Nephron progenitor cell (in vitro differentiated cells): ENCODE data around the gene SPRN.

Experiments used
- DNase-seq: peaks from one replicate; pipeline ENCODE4 v3.0.0; 2021
- H3K27ac Mint-ChIP-seq: 2 replicates; pipeline ENCODE4 v1.8.0; 2021; ENCODE audit warnings: mild to moderate bottlenecking, moderate library complexity, mixed read lengths
- H3K27me3 Mint-ChIP-seq: 2 replicates; pipeline ENCODE4 v1.8.0; 2021; ENCODE audit warnings: mild to moderate bottlenecking, low read depth, mixed read lengths; ENCODE audit not compliant: poor library complexity
- H3K36me3 Mint-ChIP-seq: 2 replicates; pipeline ENCODE4 v1.8.0; 2021; ENCODE audit warnings: low read depth, mixed read lengths
- H3K4me1 Mint-ChIP-seq: 2 replicates; pipeline ENCODE4 v1.8.0; 2021; ENCODE audit warnings: mixed read lengths
- H3K4me3 Mint-ChIP-seq: 2 replicates; pipeline ENCODE4 v1.8.0; 2021; ENCODE audit warnings: mild to moderate bottlenecking, moderate library complexity, mixed read lengths
- H3K9me3 Mint-ChIP-seq: 2 replicates; pipeline ENCODE4 v1.8.0; 2021; ENCODE audit warnings: mild to moderate bottlenecking, moderate library complexity, mixed read lengths
- TF ChIP-seq, protein P1 (sequence below): fragments of 200-600 bp; sonication (generic); IDR thresholded peaks from 2 replicates; pipeline ENCODE4 v1.5.0; 2021; ENCODE audit warnings: antibody characterized with exemption

SPRN gene

DNA sequence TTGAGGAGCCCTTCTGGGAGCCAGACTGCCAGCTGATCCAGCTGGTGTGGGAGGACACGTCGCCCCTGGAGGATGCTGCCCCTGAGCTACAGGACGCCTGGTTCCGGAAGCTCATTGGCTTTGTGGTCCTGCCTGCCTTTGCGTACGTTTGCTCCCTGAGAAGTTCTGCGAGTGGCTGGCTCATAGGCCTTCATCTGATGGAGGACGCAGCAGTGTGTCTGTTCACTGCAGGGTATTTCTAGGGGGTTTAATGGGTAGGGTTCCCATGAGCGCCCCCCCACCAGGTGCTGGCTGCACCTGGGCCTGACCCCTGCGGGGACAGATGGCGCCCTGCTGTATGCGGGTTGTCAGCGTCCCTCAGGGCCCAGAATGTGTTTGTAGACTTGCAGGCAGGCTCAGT is 40.4 kb downstream of the SPRN start:
- Mint-ChIP-seq H3K27ac (no peak overlapping the region), H3K9me3 (no peaks in the 10 kb centered on the region), H3K36me3 (peaks cover 5% of the 10 kb centered on the region), H3K4me1 (peaks cover 13% of the 10 kb centered on the region), H3K27me3 (peaks cover 53% of the 10 kb centered on the region), H3K4me3 (no peak overlapping the region)
- TF ChIP-seq, protein P1, sequence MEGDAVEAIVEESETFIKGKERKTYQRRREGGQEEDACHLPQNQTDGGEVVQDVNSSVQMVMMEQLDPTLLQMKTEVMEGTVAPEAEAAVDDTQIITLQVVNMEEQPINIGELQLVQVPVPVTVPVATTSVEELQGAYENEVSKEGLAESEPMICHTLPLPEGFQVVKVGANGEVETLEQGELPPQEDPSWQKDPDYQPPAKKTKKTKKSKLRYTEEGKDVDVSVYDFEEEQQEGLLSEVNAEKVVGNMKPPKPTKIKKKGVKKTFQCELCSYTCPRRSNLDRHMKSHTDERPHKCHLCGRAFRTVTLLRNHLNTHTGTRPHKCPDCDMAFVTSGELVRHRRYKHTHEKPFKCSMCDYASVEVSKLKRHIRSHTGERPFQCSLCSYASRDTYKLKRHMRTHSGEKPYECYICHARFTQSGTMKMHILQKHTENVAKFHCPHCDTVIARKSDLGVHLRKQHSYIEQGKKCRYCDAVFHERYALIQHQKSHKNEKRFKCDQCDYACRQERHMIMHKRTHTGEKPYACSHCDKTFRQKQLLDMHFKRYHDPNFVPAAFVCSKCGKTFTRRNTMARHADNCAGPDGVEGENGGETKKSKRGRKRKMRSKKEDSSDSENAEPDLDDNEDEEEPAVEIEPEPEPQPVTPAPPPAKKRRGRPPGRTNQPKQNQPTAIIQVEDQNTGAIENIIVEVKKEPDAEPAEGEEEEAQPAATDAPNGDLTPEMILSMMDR, result no peak
- DNase-seq, result no peak

DNA sequence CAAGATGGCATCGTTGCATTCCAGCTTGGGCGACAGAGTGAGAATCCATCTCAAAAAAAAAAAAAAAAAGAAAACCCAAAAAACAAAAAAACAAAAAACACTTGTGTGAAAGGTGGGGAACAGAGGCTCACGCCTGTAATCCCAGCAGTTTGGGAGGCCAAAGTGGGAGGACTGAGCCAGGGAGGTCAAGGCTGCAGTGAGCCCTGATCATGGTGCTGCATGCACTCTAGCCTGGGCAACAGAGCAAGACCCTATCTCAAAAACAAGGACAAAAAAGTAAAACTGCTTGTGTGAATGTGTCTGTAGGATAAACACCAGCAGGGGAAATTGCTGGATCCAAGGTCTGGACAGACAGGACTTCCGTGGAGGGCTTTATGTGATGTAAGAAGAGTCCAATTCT is 40.9 kb downstream of the SPRN start:
- peaks cover 9% of the 10 kb centered on the region for H3K4me1 Mint-ChIP-seq
- TF ChIP-seq, protein P1, result no peak

DNA sequence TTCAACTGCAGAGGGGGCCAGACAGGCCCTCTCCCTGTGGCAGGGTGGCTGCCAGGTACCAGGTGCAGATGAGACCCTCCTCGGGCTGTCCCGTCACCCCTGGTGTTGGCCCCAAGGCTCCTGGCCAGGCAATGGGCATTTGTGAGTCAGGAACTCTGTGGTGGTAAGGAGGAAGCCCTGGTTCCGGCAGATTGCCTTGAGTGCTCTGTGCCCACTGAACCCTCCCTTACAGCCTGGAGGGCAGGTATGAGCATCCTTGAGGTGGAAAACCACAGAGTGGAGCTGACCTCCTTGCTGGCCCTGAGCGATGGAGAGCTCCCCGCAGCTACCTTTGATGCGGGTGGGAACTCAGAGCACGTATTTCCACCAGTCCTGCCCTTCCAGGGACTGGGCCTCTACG is 43.4 kb downstream of the SPRN start:
- no peak overlapping the region for H3K4me3 Mint-ChIP-seq
- no peaks in the 10 kb centered on the region for H3K9me3 Mint-ChIP-seq
- peaks cover 10% of the 10 kb centered on the region for H3K4me1 Mint-ChIP-seq
- DNase-seq, result no peak
- no peak overlapping the region for H3K27ac Mint-ChIP-seq
- H3K27me3 Mint-ChIP-seq, result peaks cover 64% of the 10 kb centered on the region
- TF ChIP-seq, protein P1, result no peak
- peaks cover 5% of the 10 kb centered on the region for H3K36me3 Mint-ChIP-seq

More for the DNA sequence above, 40.9 kb downstream of the SPRN start:
- Mint-ChIP-seq H3K36me3 (peaks cover 5% of the 10 kb centered on the region), H3K27ac (no peak overlapping the region), H3K27me3 (peaks cover 53% of the 10 kb centered on the region), H3K9me3 (no peaks in the 10 kb centered on the region), H3K4me3 (no peak overlapping the region)
- no peak for DNase-seq

DNA sequence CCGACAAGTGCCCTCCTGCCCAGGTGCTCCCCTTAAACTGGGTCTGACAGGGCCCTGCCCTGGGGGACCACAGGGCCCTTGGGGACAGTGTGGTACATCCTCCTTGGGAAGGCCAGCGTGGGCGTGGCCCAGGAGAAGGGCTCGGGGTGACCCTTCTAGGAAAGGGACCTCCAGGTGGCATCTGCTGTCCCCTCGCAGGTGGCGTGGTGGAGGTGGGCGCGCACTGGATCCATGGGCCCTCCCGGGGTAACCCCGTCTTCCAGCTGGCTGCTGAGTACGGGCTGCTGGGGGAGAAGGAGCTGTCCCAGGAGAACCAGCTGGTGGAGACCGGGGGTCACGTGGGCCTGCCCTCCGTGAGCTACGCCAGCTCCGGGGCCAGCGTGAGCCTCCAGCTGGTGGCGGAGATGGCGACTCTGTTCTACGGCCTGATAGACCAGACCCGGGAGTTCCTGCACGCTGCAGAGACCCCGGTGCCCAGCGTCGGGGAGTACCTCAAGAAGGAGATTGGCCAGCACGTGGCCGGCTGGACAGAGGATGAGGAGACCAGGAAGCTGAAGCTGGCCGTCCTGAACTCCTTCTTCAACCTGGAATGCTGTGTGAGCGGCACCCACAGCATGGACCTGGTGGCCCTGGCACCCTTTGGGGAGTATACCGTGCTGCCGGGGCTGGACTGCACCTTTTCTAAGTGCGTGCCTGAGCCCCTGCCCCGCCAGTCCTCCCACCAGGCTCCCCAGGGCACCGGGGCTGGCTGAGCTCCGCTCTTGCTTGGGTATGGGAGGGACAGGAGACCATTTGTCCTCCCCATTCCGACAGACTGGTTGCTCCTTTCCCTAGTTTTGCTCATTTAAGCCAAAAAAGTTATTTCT is 44.4 kb downstream of the SPRN start:
- DNase-seq, result no peak
- TF ChIP-seq, protein P1, result no peak
- H3K36me3 Mint-ChIP-seq, result peaks cover 5% of the 10 kb centered on the region
- no peak overlapping the region for H3K27ac Mint-ChIP-seq
- H3K4me1 Mint-ChIP-seq, result peaks cover 17% of the 10 kb centered on the region
- H3K9me3 Mint-ChIP-seq, result no peaks in the 10 kb centered on the region
- H3K27me3 Mint-ChIP-seq, result peaks cover 74% of the 10 kb centered on the region
- H3K4me3 Mint-ChIP-seq, result peak overlapping the region; percentile 71

DNA sequence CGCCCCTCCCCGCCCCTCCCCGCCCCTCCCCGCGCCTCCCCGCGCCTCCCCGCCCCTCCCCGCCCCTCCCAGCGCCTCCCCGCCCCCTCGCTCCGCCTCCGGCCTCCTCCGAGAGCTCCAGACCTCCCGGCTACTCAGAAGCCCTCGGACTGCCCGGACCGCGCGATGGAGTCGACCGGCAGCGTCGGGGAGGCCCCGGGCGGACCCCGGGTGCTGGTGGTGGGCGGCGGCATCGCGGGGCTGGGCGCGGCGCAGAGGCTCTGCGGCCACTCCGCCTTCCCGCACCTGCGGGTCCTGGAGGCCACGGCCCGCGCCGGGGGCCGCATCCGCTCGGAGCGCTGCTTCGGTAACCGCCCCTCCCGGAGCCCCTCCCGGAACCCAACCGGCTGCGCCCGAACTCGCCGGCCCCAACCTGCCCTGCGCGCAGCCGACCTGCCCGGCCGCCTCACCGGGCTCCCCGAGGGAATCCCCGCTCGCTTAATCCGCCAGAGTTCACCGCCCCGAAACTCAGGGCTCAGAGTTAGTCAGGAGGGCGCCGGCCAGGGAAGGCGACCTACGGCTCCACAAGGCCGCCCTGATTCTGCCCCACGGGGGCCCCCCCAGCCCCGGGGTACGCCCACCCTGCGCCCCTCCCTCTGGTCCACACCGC is 45.1 kb downstream of the SPRN start, which contains the start of gene PAOX:
Gene PAOX (plus strand): TSS at position 111 of the 649 bp plus-strand sequence. CDS start 55 bp downstream, at position 166.
- Mint-ChIP-seq H3K27me3 (peaks cover 79% of the 10 kb centered on the region), H3K4me3 (peak within 1 kb of the TSS; percentile 80), H3K9me3 (no peaks in the 10 kb centered on the region), H3K27ac (no peak within 1 kb of the TSS), H3K4me1 (peaks cover 25% of the 10 kb centered on the region), H3K36me3 (peaks cover 5% of the 10 kb centered on the region)
- TF ChIP-seq, protein P1, result no peak
- peak; percentile 82 for DNase-seq
